Measurements from ENCODE around the gene RETREG1. TPM values are rescaled to one million over a fixed set of nuclear protein-coding genes. Genes with fewer than 3 reads are reported as not detected.

The RETREG1 gene
- total and polyA plus RNA-seq, 2 donors (not counting 3 experiments of a cell fraction or from before 2014, with no cell fraction given): 0.46 TPM; not detected in 1

GRCh38 chr5:16663840-16664239, 47.0 kb upstream of the RETREG1 start:
- TF ChIP-seq POLR2AphosphoS5 (IDR thresholded peaks at IDR 0.05; ENCODE audit: insufficient read depth, low read depth, low read length): no peak
- TF ChIP-seq CTCF (IDR thresholded peaks at IDR 0.05; ENCODE audit: extremely low read depth in 1 of 2, insufficient read depth in 1 of 2, low read depth in 1 of 2, low read length in 2 of 2): no peak
- TF ChIP-seq FOS (IDR thresholded peaks at IDR 0.05; ENCODE audit: borderline replicate concordance, insufficient read depth, low read length): no peak
- TF ChIP-seq POLR2A (IDR thresholded peaks at IDR 0.05; ENCODE audit: low read depth, low read length): no peak
- H3K4me1 ChIP-seq (ENCODE audit: control insufficient read depth, extremely low read depth, insufficient read depth, low read length): no peaks in the 10 kb centered on the region
- no peak overlapping the region for H3K27ac ChIP-seq (ENCODE audit: insufficient read depth, low read depth, low read length)
- peaks cover 2% of the 10 kb centered on the region for H3K79me2 ChIP-seq (ENCODE audit: control insufficient read depth, insufficient read depth, low read length)
- ChIA-PET CTCF (no interaction called here), POLR2A (no interaction called here)
- no peaks in the 10 kb centered on the region for H4K20me1 ChIP-seq (replicated peaks; ENCODE audit: control insufficient read depth, extremely low read depth, insufficient read depth, low read length)
- intact Hi-C loops (cut with micrococcal nuclease) (no loop called here), dilution Hi-C loops (cut with MboI; ENCODE audit: extremely low pct_ligation_motif_present, low sequenced_read_pairs) (no loop called here)
- no peaks in the 10 kb centered on the region for H3K27me3 ChIP-seq (ENCODE audit: control insufficient read depth in 2 of 2, insufficient read depth in 2 of 2, low read length in 2 of 2)
- no TSS peak for BruUV-seq (replicated peaks)
- DNase-seq (ENCODE audit: low read depth, low spot score) (no peak), FAIRE-seq (no peak)
- no peak overlapping the region for H3K4me3 ChIP-seq (replicated peaks in 1 of 3; ENCODE audit: insufficient read depth in 1 of 3, low read depth in 1 of 3, low read length in 3 of 3)
- peaks cover 19 to 29% of the 10 kb centered on the region in 2 experiments for H3K36me3 ChIP-seq (ENCODE audit: control insufficient read depth in 2 of 2, extremely low read depth in 1 of 2, insufficient read depth in 2 of 2, low read length in 2 of 2)
- H3K9me1 ChIP-seq (replicated peaks; ENCODE audit: control insufficient read depth, extremely low read depth, insufficient read depth, low read length): no peaks in the 10 kb centered on the region
- no peaks in the 10 kb centered on the region for H3K9me3 ChIP-seq (replicated peaks; ENCODE audit: control insufficient read depth, insufficient read depth, low read length)
- H3K4me2 ChIP-seq (ENCODE audit: insufficient read depth, low read length): no peak overlapping the region
- no peak overlapping the region for H2AFZ ChIP-seq (ENCODE audit: low read depth, low read length)
- H3K9ac ChIP-seq (replicated peaks; ENCODE audit: extremely low read depth, insufficient read depth, low read length): no peak overlapping the region

- H3K27me3 ChIP-seq (ENCODE audit: control insufficient read depth in 2 of 2, insufficient read depth in 2 of 2, low read length in 2 of 2): peaks cover 2 to 3% of the 10 kb centered on the region in 2 experiments
- no peaks in the 10 kb centered on the region for H3K4me1 ChIP-seq (ENCODE audit: control insufficient read depth, extremely low read depth, insufficient read depth, low read length)
- intact Hi-C loops (cut with micrococcal nuclease): no loop called here
- no TSS peak for BruUV-seq (replicated peaks)
- POLR2A ChIA-PET: no interaction called here
- no peak overlapping the region for H3K4me2 ChIP-seq (ENCODE audit: insufficient read depth, low read length)
- no peak overlapping the region for H2AFZ ChIP-seq (ENCODE audit: low read depth, low read length)
- TF ChIP-seq FOS (IDR thresholded peaks at IDR 0.05; ENCODE audit: borderline replicate concordance, insufficient read depth, low read length) (no peak), JUN (IDR thresholded peaks at IDR 0.05; ENCODE audit: borderline replicate concordance, insufficient read depth, insufficient read length, low read depth) (no peak), MAX (IDR thresholded peaks at IDR 0.05; ENCODE audit: insufficient read depth, insufficient read length) (no peak), MYC (IDR thresholded peaks at IDR 0.05; ENCODE audit: low read depth, low read length) (no peak), CTCF (IDR thresholded peaks at IDR 0.05; ENCODE audit: extremely low read depth in 1 of 2, insufficient read depth in 1 of 2, low read depth in 1 of 2, low read length in 2 of 2) (no peak), POLR2AphosphoS5 (IDR thresholded peaks at IDR 0.05; ENCODE audit: insufficient read depth, low read depth, low read length) (no peak), GATA2 (IDR thresholded peaks at IDR 0.05; ENCODE audit: insufficient read depth, insufficient read length, low read depth, low read length) (no peak)
- no peaks in the 10 kb centered on the region for H3K79me2 ChIP-seq (ENCODE audit: control insufficient read depth, insufficient read depth, low read length)
- no peaks in the 10 kb centered on the region for H4K20me1 ChIP-seq (replicated peaks; ENCODE audit: control insufficient read depth, extremely low read depth, insufficient read depth, low read length)
- H3K27ac ChIP-seq (ENCODE audit: insufficient read depth, low read depth, low read length): no peak overlapping the region
- CTCF ChIA-PET: no interaction called here
- H3K9me1 ChIP-seq (replicated peaks; ENCODE audit: control insufficient read depth, extremely low read depth, insufficient read depth, low read length): no peaks in the 10 kb centered on the region
- peaks cover 9 to 22% of the 10 kb centered on the region in 2 experiments for H3K36me3 ChIP-seq (ENCODE audit: control insufficient read depth in 2 of 2, extremely low read depth in 1 of 2, insufficient read depth in 2 of 2, low read length in 2 of 2)
- dilution Hi-C loops (cut with MboI; ENCODE audit: extremely low pct_ligation_motif_present, low sequenced_read_pairs): no loop called here
- H3K9me3 ChIP-seq (replicated peaks; ENCODE audit: control insufficient read depth, insufficient read depth, low read length): no peaks in the 10 kb centered on the region
- DNase-seq (ENCODE audit: low read depth, low spot score) (no peak), FAIRE-seq (no peak)
- no peak overlapping the region for H3K4me3 ChIP-seq (replicated peaks in 1 of 3; ENCODE audit: insufficient read depth in 1 of 3, low read depth in 1 of 3, low read length in 3 of 3)
- H3K9ac ChIP-seq (replicated peaks; ENCODE audit: extremely low read depth, insufficient read depth, low read length): no peak overlapping the region
Observed at GRCh38 chr5:16661713-16662112, 44.9 kb upstream of the RETREG1 start.
